HepG2 (cell line): ENCODE results near the gene MAGT1. TPM values are rescaled to one million over a fixed set of nuclear protein-coding genes. Genes with fewer than 3 reads are reported as not detected.

Source experiments
- CHD2 ChIP-seq: IDR thresholded peaks from 2 replicates; pipeline ENCODE4 v1.6.1; 2011; ENCODE audit warnings: low read depth, low read length, improper control_type of control experiment
- EZH2 ChIP-seq: conservative IDR thresholded peaks from 2 replicates; pipeline ENCODE4 v1.6.1; 2012; ENCODE audit warnings: mild to moderate bottlenecking, low read depth, low read length, moderate library complexity
- FOXC1 ChIP-seq: sonication (generic); formaldehyde crosslinking; IDR thresholded peaks from 2 replicates; pipeline ENCODE4 v1.8.0; 2022; ENCODE audit warnings: mild to moderate bottlenecking, missing genetic modification reagents, borderline replicate concordance
- GABPB1 ChIP-seq: IDR thresholded peaks from 2 replicates; pipeline ENCODE4 v1.6.1; 2016; ENCODE audit warnings: mild to moderate bottlenecking, missing genetic modification reagents, moderate library complexity, missing compliant biosample characterization
- GTF3A ChIP-seq: sonication (generic); formaldehyde crosslinking; conservative IDR thresholded peaks from 2 replicates; pipeline ENCODE4 v1.4.0; 2020; ENCODE audit warnings: mild to moderate bottlenecking, missing genetic modification reagents
- MLX ChIP-seq: IDR thresholded peaks from 2 replicates; pipeline ENCODE4 v1.6.1; 2016
- NAIF1 ChIP-seq: sonication (generic); formaldehyde crosslinking; IDR thresholded peaks from 2 replicates; pipeline ENCODE4 v1.5.0; 2020; ENCODE audit warnings: mild to moderate bottlenecking, missing genetic modification reagents, borderline replicate concordance
- PHF5A ChIP-seq: IDR thresholded peaks from one replicate; pipeline ENCODE4 v1.6.1; 2018; ENCODE audit warnings: low read depth, missing genetic modification reagents; ENCODE audit not compliant: unreplicated experiment
- PRPF4 ChIP-seq: fragments of 200-400 bp; formaldehyde crosslinking; IDR thresholded peaks from 2 replicates; pipeline ENCODE4 v1.6.1; 2016; ENCODE audit warnings: low read length, low read depth; ENCODE audit not compliant: poor library complexity, severe bottlenecking
- SALL1 ChIP-seq: sonication (generic); formaldehyde crosslinking; IDR thresholded peaks from 2 replicates; pipeline ENCODE4 v1.8.0; 2022; ENCODE audit warnings: mild to moderate bottlenecking, missing genetic modification reagents
- SP1 ChIP-seq, 2 experiments: fragments of 450-650 bp in 1 of 2; sonication (generic) in 1 of 2; formaldehyde crosslinking in 1 of 2; IDR thresholded peaks; 2 replicates each; pipeline versions ENCODE4 v1.4.0 to v1.6.1; 2016 to 2020; ENCODE audit warnings: missing genetic modification reagents in 1 of 2
- STAG1 ChIP-seq: sonication (generic); formaldehyde crosslinking; IDR thresholded peaks from 2 replicates; pipeline ENCODE4 v1.4.0; 2020; ENCODE audit warnings: missing genetic modification reagents
- TMF1 ChIP-seq: sonication (generic); formaldehyde crosslinking; IDR thresholded peaks from 2 replicates; pipeline ENCODE4 v1.8.1; 2022; ENCODE audit warnings: low read depth, missing genetic modification reagents
- ZFP91 ChIP-seq: sonication (generic); formaldehyde crosslinking; IDR thresholded peaks from 2 replicates; pipeline ENCODE4 v1.9.0; 2022; ENCODE audit warnings: missing genetic modification reagents, mild to moderate bottlenecking, borderline replicate concordance
- ZNF136 ChIP-seq: sonication (generic); formaldehyde crosslinking; IDR thresholded peaks from 2 replicates; pipeline ENCODE4 v1.8.1; 2022; ENCODE audit warnings: low read depth, mild to moderate bottlenecking, moderate library complexity, missing genetic modification reagents
- ZNF326 ChIP-seq: sonication (generic); formaldehyde crosslinking; IDR thresholded peaks from 2 replicates; pipeline ENCODE4 v1.4.0; 2020; ENCODE audit warnings: missing genetic modification reagents, borderline replicate concordance
- ZNF367 ChIP-seq: sonication (generic); formaldehyde crosslinking; IDR thresholded peaks from 2 replicates; pipeline ENCODE4 v1.4.0; 2020; ENCODE audit warnings: missing genetic modification reagents, borderline replicate concordance
- ZNF431 ChIP-seq: sonication (generic); formaldehyde crosslinking; IDR thresholded peaks from 2 replicates; pipeline ENCODE4 v1.9.0; 2022; ENCODE audit warnings: missing genetic modification reagents, low read depth, mild to moderate bottlenecking, borderline replicate concordance
- ZNF496 ChIP-seq: sonication (generic); formaldehyde crosslinking; IDR thresholded peaks from 2 replicates; pipeline ENCODE4 v1.8.1; 2023; ENCODE audit warnings: mild to moderate bottlenecking, moderate library complexity, missing genetic modification reagents; ENCODE audit not compliant: insufficient replicate concordance
- ZNF550 ChIP-seq: sonication (generic); formaldehyde crosslinking; IDR thresholded peaks from 2 replicates; pipeline ENCODE4 v1.4.0; 2020; ENCODE audit warnings: mild to moderate bottlenecking, missing genetic modification reagents, borderline replicate concordance
- ZNF605 ChIP-seq: sonication (generic); formaldehyde crosslinking; IDR thresholded peaks from 2 replicates; pipeline ENCODE4 v1.8.0; 2022; ENCODE audit warnings: mild to moderate bottlenecking, missing genetic modification reagents
- ZNF639 ChIP-seq: conservative IDR thresholded peaks from 2 replicates; pipeline ENCODE4 v1.6.1; 2018; ENCODE audit warnings: missing genetic modification reagents
- ZNF784 ChIP-seq: sonication (generic); formaldehyde crosslinking; IDR thresholded peaks from 2 replicates; pipeline ENCODE4 v1.5.1; 2020; ENCODE audit warnings: missing genetic modification reagents, mild to moderate bottlenecking, borderline replicate concordance
- ZNF879 ChIP-seq: sonication (generic); formaldehyde crosslinking; IDR thresholded peaks from 2 replicates; pipeline ENCODE4 v1.8.1; 2023; ENCODE audit warnings: missing genetic modification reagents
- polyA plus RNA-seq, 8 experiments: library from polyadenylated mRNA; depleted of rRNA in 3 of 8; stranded (reverse) in 7 of 8; unstranded in 1 of 8; fragments of >200 nt; fragmentation: Illumina TruSeq in 4 of 8; extraction: Trizol in 4 of 8; gene quantifications; 2 replicates each; pipeline versions ENCODE4 v1.2.1 to v1.2.3, GENCODE V29; 2011 to 2016; ENCODE audit warnings: low read depth in 4 of 8, missing spikeins in 1 of 8, mixed read lengths in 1 of 8; ENCODE audit not compliant: insufficient read depth in 1 of 8
- total RNA-seq, 5 experiments: library from RNA; depleted of rRNA; stranded (reverse); fragments of >200 nt; fragmentation: Illumina TruSeq; extraction: Trizol; gene quantifications; 2 replicates each; pipeline ENCODE4 v1.2.3, GENCODE V29; 2016; ENCODE audit warnings: low read depth in 1 of 5

The MAGT1 gene
- total and polyA plus RNA-seq, 2 of the 13 experiments (the other 11 are each of a cell fraction or from before 2014, with no cell fraction given): 38.0 to 75.0 TPM

- no peak for TF ChIP-seq ZNF550 (CRISPR knock-in tag)
- TF ChIP-seq MLX (CRISPR knock-in tag): peak; percentile 51; the same call in 1 of the 2 replicates
- 0 out of 2 replicates have a peak, but pooled peaks have one; percentile 46 for TF ChIP-seq ZNF605
- TF ChIP-seq TMF1: no peak
- no peak for TF ChIP-seq GTF3A
- TF ChIP-seq ZFP91 (CRISPR knock-in tag): peak; percentile 29; the same call in 1 of the 2 replicates
- TF ChIP-seq ZNF367 (CRISPR knock-in tag): no peak
- TF ChIP-seq ZNF879: no peak
- no peak for TF ChIP-seq ZNF431
- TF ChIP-seq CHD2: no peak
- TF ChIP-seq NAIF1 (CRISPR knock-in tag): no peak
- TF ChIP-seq GABPB1: peak; percentile 90
- TF ChIP-seq EZH2: no peak
- TF ChIP-seq SALL1: peak; percentile 69
- no peak for TF ChIP-seq ZNF496
- peak; percentile 52 for TF ChIP-seq STAG1 (CRISPR knock-in tag)
- TF ChIP-seq PRPF4: no peak
- TF ChIP-seq ZNF784 (CRISPR knock-in tag): no peak
- no peak for TF ChIP-seq ZNF639 (CRISPR knock-in tag)
- no peak for TF ChIP-seq SP1 (IDR thresholded peaks at IDR 0.05)
- no peak for TF ChIP-seq SP1 (CRISPR knock-in tag; IDR thresholded peaks at IDR 0.05)
- TF ChIP-seq PHF5A (CRISPR knock-in tag): no peak
- TF ChIP-seq ZNF136 (CRISPR knock-in tag): no peak
- TF ChIP-seq FOXC1: no peak
- TF ChIP-seq ZNF326 (CRISPR knock-in tag): no peak
Measured at GRCh38 chrX:77910108-77910840, 15.0 kb upstream of the MAGT1 start, which contains the start of gene ATP7A (continued).
